GM21717 (cell line): ENCODE measurements around the gene SSMEM1.
"Not testable (repeated sequence)": the region's sequence is repeated elsewhere in the genome, so short reads cannot be mapped to it uniquely, and the experiment has no call there.

Experiments used
- ATAC-seq: cut with Tn5 transposase; IDR thresholded peaks from one replicate; pipeline ENCODE4 v1.9.1; 2021; ENCODE audit warnings: mild to moderate bottlenecking, moderate library complexity; ENCODE audit not compliant: unreplicated experiment

SSMEM1 gene

GRCh38 chr7:130210181-130210935, 2.7 kb downstream of the SSMEM1 start:
- ATAC-seq = no peak

- no peak for ATAC-seq
Observed at GRCh38 chr7:130213828-130214227, 6.2 kb downstream of the SSMEM1 start.

- no peak for ATAC-seq
Observed at GRCh38 chr7:130216025-130216424, 8.4 kb downstream of the SSMEM1 start.

GRCh38 chr7:130216750-130217149, 9.1 kb downstream of the SSMEM1 start:
- no peak for ATAC-seq

GRCh38 chr7:130218806-130219620, 11.4 kb downstream of the SSMEM1 start:
- no peak for ATAC-seq

- ATAC-seq = no peak
Observed at GRCh38 chr7:130219871-130220270, 12.2 kb downstream of the SSMEM1 start.

GRCh38 chr7:130221746-130222145, 14.1 kb downstream of the SSMEM1 start:
- ATAC-seq = no peak

- no peak for ATAC-seq
Observed at GRCh38 chr7:130223646-130224045, 16.0 kb downstream of the SSMEM1 start.

GRCh38 chr7:130224210-130224609, 16.6 kb downstream of the SSMEM1 start:
- no peak for ATAC-seq

GRCh38 chr7:130224923-130225322, 17.3 kb downstream of the SSMEM1 start:
- ATAC-seq = not testable (repeated sequence)

GRCh38 chr7:130226333-130226732, 18.7 kb downstream of the SSMEM1 start:
- no peak for ATAC-seq

GRCh38 chr7:130227883-130228575, 20.4 kb downstream of the SSMEM1 start:
- no peak for ATAC-seq

GRCh38 chr7:130228840-130229502, 21.3 kb downstream of the SSMEM1 start:
- ATAC-seq = no peak

GRCh38 chr7:130229981-130230380, 22.3 kb downstream of the SSMEM1 start:
- not testable (repeated sequence) for ATAC-seq

- no peak for ATAC-seq
Observed at GRCh38 chr7:130231792-130232191, 24.1 kb downstream of the SSMEM1 start.

- no peak for ATAC-seq
Observed at GRCh38 chr7:130232209-130232608, 24.5 kb downstream of the SSMEM1 start.

GRCh38 chr7:130234078-130234477, 26.4 kb downstream of the SSMEM1 start:
- ATAC-seq = no peak

- not testable (repeated sequence) for ATAC-seq
Observed at GRCh38 chr7:130236361-130236760, 28.7 kb downstream of the SSMEM1 start.

GRCh38 chr7:130240240-130240639, 32.6 kb downstream of the SSMEM1 start:
- ATAC-seq = no peak

- ATAC-seq = no peak
Observed at GRCh38 chr7:130242198-130243014, 34.7 kb downstream of the SSMEM1 start.
